Measurements from ENCODE around the gene FMN2. TPM values are rescaled to one million over a fixed set of nuclear protein-coding genes. Genes with fewer than 3 reads are reported as not detected.

The FMN2 gene
- total and polyA plus RNA-seq, 2 donors (not counting 1 experiment from before 2014, with no cell fraction given), result 8.0 to 13.7 TPM

DNA sequence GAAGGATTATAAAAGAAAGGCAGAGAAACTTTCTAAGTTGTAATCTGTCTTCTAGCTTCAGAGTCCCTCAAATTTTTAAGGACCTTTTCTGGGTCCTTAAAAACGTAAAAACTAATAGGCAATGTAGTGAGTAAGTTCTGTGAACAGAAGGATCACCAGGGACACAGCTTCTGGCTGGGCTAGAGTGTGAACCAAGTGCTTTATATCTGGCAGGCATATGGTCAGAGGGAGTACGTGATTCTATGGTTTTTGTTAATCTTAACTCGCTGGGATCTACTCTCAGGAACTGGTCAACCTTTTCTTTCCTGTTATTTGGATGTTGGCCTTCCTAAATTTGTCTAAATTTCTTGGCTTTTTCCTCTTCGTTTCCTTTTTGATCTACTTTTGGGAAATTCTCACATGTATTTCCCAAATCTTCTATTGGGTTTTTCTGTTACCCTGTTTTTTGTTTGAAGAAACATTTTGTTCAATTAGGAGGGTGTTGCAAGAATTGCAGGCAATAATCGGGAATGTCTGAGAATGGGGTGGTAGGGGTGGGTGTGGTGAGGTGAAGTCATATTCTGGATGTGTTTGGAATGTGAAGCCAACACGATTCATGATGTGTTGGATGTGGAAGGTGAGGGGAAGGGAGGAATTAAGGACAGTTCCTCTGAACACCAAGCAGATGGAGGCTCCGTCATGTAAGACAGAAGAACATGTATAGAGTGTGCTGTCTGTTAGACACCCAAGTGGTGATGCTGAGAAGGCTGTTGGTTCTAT is 193.2 kb downstream of the FMN2 start:
- peaks cover 2% of the 10 kb centered on the region for H3K4me1 ChIP-seq (ENCODE audit: control insufficient read depth, extremely low read depth, insufficient read depth, low read length)
- H3K9me3 ChIP-seq (ENCODE audit: control insufficient read depth, insufficient read depth, low read depth, low read length), result no peaks in the 10 kb centered on the region
- H3K36me3 ChIP-seq (ENCODE audit: control insufficient read depth, insufficient read depth, low read length), result no peaks in the 10 kb centered on the region
- H3K4me3 ChIP-seq (replicated peaks in 1 of 4; ENCODE audit: control extremely low read depth in 1 of 4, insufficient read depth in 1 of 4, low read depth in 3 of 4, low read length in 4 of 4), result no peak overlapping the region
- DNase-seq (ENCODE audit: low read depth in 2 of 2), result no peak
- H3K27ac ChIP-seq (ENCODE audit: insufficient read depth, low read length), result peak overlapping the region; percentile 36
- no peaks in the 10 kb centered on the region for H3K27me3 ChIP-seq (ENCODE audit: control insufficient read depth, insufficient read depth, low read length)
- H3K4me2 ChIP-seq (ENCODE audit: extremely low read depth, insufficient read depth, low read length), result no peak overlapping the region
- no peak overlapping the region for H2AFZ ChIP-seq (ENCODE audit: low read length)
- H3K9ac ChIP-seq (ENCODE audit: insufficient read depth, low read length), result no peak overlapping the region
- no peaks in the 10 kb centered on the region for H4K20me1 ChIP-seq (ENCODE audit: control insufficient read depth, extremely low read depth, insufficient read depth, low read length)
- TF ChIP-seq EZH2 (IDR thresholded peaks at IDR 0.05; ENCODE audit: low read length, missing control alignments), result no peak
- TF ChIP-seq, protein P1, sequence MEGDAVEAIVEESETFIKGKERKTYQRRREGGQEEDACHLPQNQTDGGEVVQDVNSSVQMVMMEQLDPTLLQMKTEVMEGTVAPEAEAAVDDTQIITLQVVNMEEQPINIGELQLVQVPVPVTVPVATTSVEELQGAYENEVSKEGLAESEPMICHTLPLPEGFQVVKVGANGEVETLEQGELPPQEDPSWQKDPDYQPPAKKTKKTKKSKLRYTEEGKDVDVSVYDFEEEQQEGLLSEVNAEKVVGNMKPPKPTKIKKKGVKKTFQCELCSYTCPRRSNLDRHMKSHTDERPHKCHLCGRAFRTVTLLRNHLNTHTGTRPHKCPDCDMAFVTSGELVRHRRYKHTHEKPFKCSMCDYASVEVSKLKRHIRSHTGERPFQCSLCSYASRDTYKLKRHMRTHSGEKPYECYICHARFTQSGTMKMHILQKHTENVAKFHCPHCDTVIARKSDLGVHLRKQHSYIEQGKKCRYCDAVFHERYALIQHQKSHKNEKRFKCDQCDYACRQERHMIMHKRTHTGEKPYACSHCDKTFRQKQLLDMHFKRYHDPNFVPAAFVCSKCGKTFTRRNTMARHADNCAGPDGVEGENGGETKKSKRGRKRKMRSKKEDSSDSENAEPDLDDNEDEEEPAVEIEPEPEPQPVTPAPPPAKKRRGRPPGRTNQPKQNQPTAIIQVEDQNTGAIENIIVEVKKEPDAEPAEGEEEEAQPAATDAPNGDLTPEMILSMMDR (conservative IDR thresholded peaks at IDR 0.05 in 1 of 2, IDR thresholded peaks at IDR 0.05 in 1 of 2; ENCODE audit: low read depth in 1 of 2, low read length in 2 of 2), result no peak
- H3K79me2 ChIP-seq (ENCODE audit: control insufficient read depth, insufficient read depth, low read length), result no peaks in the 10 kb centered on the region

DNA sequence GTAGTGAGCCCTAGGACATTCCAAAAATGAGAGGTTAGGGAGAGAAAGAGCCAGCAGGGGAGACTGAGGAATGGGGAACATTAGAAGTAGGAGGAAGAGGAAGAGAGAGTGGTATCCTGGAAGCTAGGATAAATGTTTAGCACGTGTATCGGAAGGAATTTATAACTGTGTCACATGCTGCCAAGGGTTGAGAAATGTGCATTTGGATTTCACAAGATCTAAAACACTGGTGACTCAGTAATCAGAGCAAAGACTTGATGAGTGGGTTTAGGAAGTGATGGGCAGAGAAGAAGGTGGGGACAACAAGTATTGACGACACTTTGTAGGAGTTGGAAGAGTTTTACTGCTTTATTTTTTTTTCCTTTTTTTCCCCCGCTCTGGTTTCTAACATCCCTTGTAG is 193.9 kb downstream of the FMN2 start:
- H3K9ac ChIP-seq (ENCODE audit: insufficient read depth, low read length), result no peak overlapping the region
- no peaks in the 10 kb centered on the region for H3K27me3 ChIP-seq (ENCODE audit: control insufficient read depth, insufficient read depth, low read length)
- TF ChIP-seq, protein P1 (conservative IDR thresholded peaks at IDR 0.05 in 1 of 2, IDR thresholded peaks at IDR 0.05 in 1 of 2; ENCODE audit: low read depth in 1 of 2, low read length in 2 of 2), result no peak
- no peak for TF ChIP-seq EZH2 (IDR thresholded peaks at IDR 0.05; ENCODE audit: low read length, missing control alignments)
- peak overlapping the region; percentile 36 for H3K27ac ChIP-seq (ENCODE audit: insufficient read depth, low read length)
- H3K36me3 ChIP-seq (ENCODE audit: control insufficient read depth, insufficient read depth, low read length), result no peaks in the 10 kb centered on the region
- H3K9me3 ChIP-seq (ENCODE audit: control insufficient read depth, insufficient read depth, low read depth, low read length), result no peaks in the 10 kb centered on the region
- no peak overlapping the region for H2AFZ ChIP-seq (ENCODE audit: low read length)
- DNase-seq (ENCODE audit: low read depth in 2 of 2), result peak; percentile 54 to 59
- H4K20me1 ChIP-seq (ENCODE audit: control insufficient read depth, extremely low read depth, insufficient read depth, low read length), result no peaks in the 10 kb centered on the region
- H3K4me2 ChIP-seq (ENCODE audit: extremely low read depth, insufficient read depth, low read length), result no peak overlapping the region
- H3K4me3 ChIP-seq (replicated peaks in 1 of 4; ENCODE audit: control extremely low read depth in 1 of 4, insufficient read depth in 1 of 4, low read depth in 3 of 4, low read length in 4 of 4), result no peak overlapping the region
- H3K4me1 ChIP-seq (ENCODE audit: control insufficient read depth, extremely low read depth, insufficient read depth, low read length), result peaks cover 2% of the 10 kb centered on the region
- no peaks in the 10 kb centered on the region for H3K79me2 ChIP-seq (ENCODE audit: control insufficient read depth, insufficient read depth, low read length)

DNA sequence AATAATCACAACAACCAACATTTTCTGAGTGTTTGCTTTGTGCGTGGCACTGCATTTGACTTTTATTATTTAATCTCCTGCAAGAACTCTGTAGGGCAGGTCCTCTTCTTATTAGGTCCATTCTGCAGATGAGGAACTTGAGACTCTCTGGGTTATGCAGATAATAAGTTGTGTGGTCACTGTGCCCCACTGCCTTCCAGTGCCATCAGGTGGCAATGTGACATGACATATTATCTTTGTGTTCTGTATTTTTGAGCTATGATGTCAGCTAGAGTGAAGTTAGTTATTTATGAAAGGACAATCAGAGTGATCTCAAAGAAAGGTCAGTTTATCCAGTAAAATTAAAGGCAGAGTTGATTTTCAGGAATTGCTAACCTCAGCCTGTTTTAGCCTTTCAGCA is 196.0 kb downstream of the FMN2 start:
- no peak overlapping the region for H3K4me3 ChIP-seq (replicated peaks in 1 of 4; ENCODE audit: control extremely low read depth in 1 of 4, insufficient read depth in 1 of 4, low read depth in 3 of 4, low read length in 4 of 4)
- peaks cover 2% of the 10 kb centered on the region for H3K4me1 ChIP-seq (ENCODE audit: control insufficient read depth, extremely low read depth, insufficient read depth, low read length)
- no peaks in the 10 kb centered on the region for H3K27me3 ChIP-seq (ENCODE audit: control insufficient read depth, insufficient read depth, low read length)
- H2AFZ ChIP-seq (ENCODE audit: low read length), result no peak overlapping the region
- no peaks in the 10 kb centered on the region for H3K79me2 ChIP-seq (ENCODE audit: control insufficient read depth, insufficient read depth, low read length)
- no peaks in the 10 kb centered on the region for H3K36me3 ChIP-seq (ENCODE audit: control insufficient read depth, insufficient read depth, low read length)
- no peak overlapping the region for H3K27ac ChIP-seq (ENCODE audit: insufficient read depth, low read length)
- no peaks in the 10 kb centered on the region for H4K20me1 ChIP-seq (ENCODE audit: control insufficient read depth, extremely low read depth, insufficient read depth, low read length)
- H3K9ac ChIP-seq (ENCODE audit: insufficient read depth, low read length), result no peak overlapping the region
- H3K4me2 ChIP-seq (ENCODE audit: extremely low read depth, insufficient read depth, low read length), result no peak overlapping the region
- no peak for DNase-seq (ENCODE audit: low read depth in 2 of 2)
- no peaks in the 10 kb centered on the region for H3K9me3 ChIP-seq (ENCODE audit: control insufficient read depth, insufficient read depth, low read depth, low read length)
- TF ChIP-seq EZH2 (IDR thresholded peaks at IDR 0.05; ENCODE audit: low read length, missing control alignments), result no peak
- TF ChIP-seq, protein P1 (conservative IDR thresholded peaks at IDR 0.05 in 1 of 2, IDR thresholded peaks at IDR 0.05 in 1 of 2; ENCODE audit: low read depth in 1 of 2, low read length in 2 of 2), result no peak
